ENCODE data around the gene IER3.
A peak's percentile ranks its signal among the peaks of the same experiment; 100 is the strongest.
"Not testable (repeated sequence)": the region's sequence is repeated elsewhere in the genome, so short reads cannot be mapped to it uniquely, and the experiment has no call there.

The IER3 gene

GRCh38 chr6:30719356-30719755 lies 25.0 kb downstream of the IER3 start:
- peaks cover 17% of the 10 kb centered on the region for H4K20me1 ChIP-seq (ENCODE audit: insufficient read depth, low read length)
- H3K27me3 ChIP-seq (replicated peaks; ENCODE audit: insufficient read depth, low read length) = no peaks in the 10 kb centered on the region
- H3K4me2 ChIP-seq (ENCODE audit: low read depth, low read length) = peak overlapping the region; percentile 89
- no peaks in the 10 kb centered on the region for H3K9me2 ChIP-seq (replicated peaks; ENCODE audit: insufficient read depth, low read length)
- DNase-seq = no peak
- H3K27ac ChIP-seq (ENCODE audit: low read length) = peak overlapping the region; percentile 92
- peak overlapping the region; percentile 57 for H3K9ac ChIP-seq (ENCODE audit: low read length)
- TF ChIP-seq EZH2phosphoT487 (IDR thresholded peaks at IDR 0.05; ENCODE audit: low read length) (no peak), CTCF (IDR thresholded peaks at IDR 0.05; ENCODE audit: low read length) (no peak; the same call in 1 of the 2 replicates), EZH2 (optimal IDR thresholded peaks at IDR 0.05; ENCODE audit: low read depth, low read length) (no peak)
- peaks cover 55% of the 10 kb centered on the region for H3K79me2 ChIP-seq (ENCODE audit: low read length)
- peaks cover 21% of the 10 kb centered on the region for H3K4me1 ChIP-seq (ENCODE audit: low read length)
- no peaks in the 10 kb centered on the region for H3K9me3 ChIP-seq (replicated peaks; ENCODE audit: insufficient read depth, low read length)
- H3F3A ChIP-seq (ENCODE audit: insufficient read depth, low read length) = peaks cover 56% of the 10 kb centered on the region
- H2AFZ ChIP-seq (ENCODE audit: low read length) = peak overlapping the region; percentile 39
- H3K4me3 ChIP-seq (ENCODE audit: low read length) = peak overlapping the region; percentile 60
- peaks cover 3% of the 10 kb centered on the region; the same call in 1 of the 2 replicates for H3K36me3 ChIP-seq (replicated peaks; ENCODE audit: insufficient read depth, low read length)

GRCh38 chr6:30717845-30718720 lies 26.3 kb downstream of the IER3 start:
- Histone ChIP-seq H3K79me2 (ENCODE audit: low read length) (peaks cover 43% of the 10 kb centered on the region), H2AFZ (ENCODE audit: low read length) (peak overlapping the region; percentile 72), H3K4me3 (ENCODE audit: low read length) (peak overlapping the region; percentile 73), H3F3A (ENCODE audit: insufficient read depth, low read length) (peaks cover 47% of the 10 kb centered on the region), H3K4me2 (ENCODE audit: low read depth, low read length) (peak overlapping the region; percentile 89), H3K4me1 (ENCODE audit: low read length) (peaks cover 11% of the 10 kb centered on the region), H3K27ac (ENCODE audit: low read length) (peak overlapping the region; percentile 92), H3K9ac (ENCODE audit: low read length) (peak overlapping the region; percentile 65)
- not testable (repeated sequence) for H3K9me3 ChIP-seq (replicated peaks; ENCODE audit: insufficient read depth, low read length); H3K9me2 ChIP-seq (replicated peaks; ENCODE audit: insufficient read depth, low read length); DNase-seq; H3K36me3 ChIP-seq (replicated peaks; ENCODE audit: insufficient read depth, low read length); H3K27me3 ChIP-seq (replicated peaks; ENCODE audit: insufficient read depth, low read length); H4K20me1 ChIP-seq (ENCODE audit: insufficient read depth, low read length)

- Histone ChIP-seq H3F3A (ENCODE audit: insufficient read depth, low read length) (peaks cover 39% of the 10 kb centered on the region), H3K27me3 (replicated peaks; ENCODE audit: insufficient read depth, low read length) (no peaks in the 10 kb centered on the region), H3K9ac (ENCODE audit: low read length) (peak within 1 kb of the TSS; percentile 84), H3K79me2 (ENCODE audit: low read length) (peaks cover 35% of the 10 kb centered on the region), H3K27ac (ENCODE audit: low read length) (peak within 1 kb of the TSS; percentile 77), H3K9me2 (replicated peaks; ENCODE audit: insufficient read depth, low read length) (no peaks in the 10 kb centered on the region), H3K9me3 (replicated peaks; ENCODE audit: insufficient read depth, low read length) (no peaks in the 10 kb centered on the region), H3K4me2 (ENCODE audit: low read depth, low read length) (peak within 1 kb of the TSS; percentile 94), H2AFZ (ENCODE audit: low read length) (peak within 1 kb of the TSS; percentile 72), H3K4me3 (ENCODE audit: low read length) (peak within 1 kb of the TSS; percentile 75), H3K4me1 (ENCODE audit: low read length) (peaks cover 8% of the 10 kb centered on the region), H3K36me3 (replicated peaks; ENCODE audit: insufficient read depth, low read length) (peaks cover 3% of the 10 kb centered on the region; the same call in 1 of the 2 replicates), H4K20me1 (ENCODE audit: insufficient read depth, low read length) (peaks cover 6% of the 10 kb centered on the region)
- TF ChIP-seq EZH2 (optimal IDR thresholded peaks at IDR 0.05; ENCODE audit: low read depth, low read length) (no peak), EZH2phosphoT487 (IDR thresholded peaks at IDR 0.05; ENCODE audit: low read length) (no peak), CTCF (IDR thresholded peaks at IDR 0.05; ENCODE audit: low read length) (peak; percentile 13; the same call in 1 of the 2 replicates)
- DNase-seq = peak; percentile 99
Observed at GRCh38 chr6:30717129-30717844, 27.1 kb downstream of the IER3 start, which contains the start of gene MDC1. MDC1 (minus strand) TSS chr6:30717281; CDS start chr6:30715175, 2,106 bp downstream.
